ENCODE data around the gene KIF24.

The KIF24 gene

GRCh38 chr9:34375901-34376595 lies 47.0 kb upstream of the KIF24 start:
- H3K79me2 ChIP-seq (ENCODE audit: insufficient read depth, low read depth) = no peaks in the 10 kb centered on the region
- peaks cover 25% of the 10 kb centered on the region for H3K4me1 ChIP-seq (ENCODE audit: low read depth, poor library complexity, severe bottlenecking)
- peak; percentile 33; the same call in 1 of the 2 replicates for TF ChIP-seq CTCF (conservative IDR thresholded peaks at IDR 0.05; ENCODE audit: low read depth, low read length)
- no peaks in the 10 kb centered on the region for H4K20me1 ChIP-seq (ENCODE audit: insufficient read depth)
- H3K4me2 ChIP-seq = peak overlapping the region; percentile 83
- peak overlapping the region; percentile 94 for H2AFZ ChIP-seq (ENCODE audit: low read depth)
- H3K27ac ChIP-seq = no peak overlapping the region
- no peaks in the 10 kb centered on the region for H3K27me3 ChIP-seq (ENCODE audit: insufficient read depth, low read depth)
- no peaks in the 10 kb centered on the region for H3K36me3 ChIP-seq (ENCODE audit: insufficient read depth)
- no peak overlapping the region for H3K4me3 ChIP-seq (IDR thresholded peaks at IDR 0.05; ENCODE audit: insufficient read depth, low read depth, low read length)
- peak overlapping the region; percentile 32; the same call in 1 of the 2 replicates for H3K9ac ChIP-seq

DNA sequence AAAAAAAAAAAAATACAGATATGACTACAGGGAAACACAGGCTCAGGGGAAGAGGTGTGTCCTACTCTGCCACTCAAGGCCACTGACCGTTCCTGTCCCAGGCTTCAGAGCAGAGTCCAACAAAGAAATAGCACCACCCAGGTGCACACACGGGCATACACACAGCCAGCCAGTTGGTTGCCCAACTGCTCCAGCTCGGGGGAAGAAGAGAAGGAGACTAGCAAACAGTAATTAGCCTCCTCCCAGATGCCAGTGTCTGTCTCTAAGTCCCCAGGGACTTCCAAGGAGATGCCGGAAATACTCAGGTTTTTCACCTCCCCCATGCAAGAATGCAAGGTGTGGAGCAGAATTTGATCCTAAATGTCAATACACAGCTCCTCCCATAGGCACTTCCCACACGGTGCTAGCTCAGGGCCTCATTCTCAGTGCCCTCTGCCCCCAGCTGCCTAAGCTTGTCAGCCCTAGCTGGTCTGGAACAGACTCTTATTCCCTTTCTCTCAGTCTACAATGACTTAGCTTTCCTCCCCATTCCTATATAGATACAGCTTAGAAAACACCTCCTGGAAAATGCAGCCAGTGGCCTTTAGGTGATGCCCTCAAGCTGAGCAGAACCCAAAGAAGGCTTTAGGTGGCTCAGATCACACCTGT lies 46.0 kb upstream of the KIF24 start:
- no peaks in the 10 kb centered on the region for H3K27me3 ChIP-seq (ENCODE audit: insufficient read depth, low read depth)
- no peaks in the 10 kb centered on the region for H3K79me2 ChIP-seq (ENCODE audit: insufficient read depth, low read depth)
- no peak for TF ChIP-seq CTCF (conservative IDR thresholded peaks at IDR 0.05; ENCODE audit: low read depth, low read length)
- H2AFZ ChIP-seq (ENCODE audit: low read depth) = no peak overlapping the region; the same call in 1 of the 2 replicates
- H3K27ac ChIP-seq = no peak overlapping the region
- no peaks in the 10 kb centered on the region for H3K36me3 ChIP-seq (ENCODE audit: insufficient read depth)
- no peaks in the 10 kb centered on the region for H4K20me1 ChIP-seq (ENCODE audit: insufficient read depth)
- H3K4me3 ChIP-seq (IDR thresholded peaks at IDR 0.05; ENCODE audit: insufficient read depth, low read depth, low read length) = no peak overlapping the region
- H3K4me1 ChIP-seq (ENCODE audit: low read depth, poor library complexity, severe bottlenecking) = peaks cover 17% of the 10 kb centered on the region
- no peak overlapping the region for H3K9ac ChIP-seq
- H3K4me2 ChIP-seq = peak overlapping the region; percentile 83; the same call in 1 of the 2 replicates

DNA sequence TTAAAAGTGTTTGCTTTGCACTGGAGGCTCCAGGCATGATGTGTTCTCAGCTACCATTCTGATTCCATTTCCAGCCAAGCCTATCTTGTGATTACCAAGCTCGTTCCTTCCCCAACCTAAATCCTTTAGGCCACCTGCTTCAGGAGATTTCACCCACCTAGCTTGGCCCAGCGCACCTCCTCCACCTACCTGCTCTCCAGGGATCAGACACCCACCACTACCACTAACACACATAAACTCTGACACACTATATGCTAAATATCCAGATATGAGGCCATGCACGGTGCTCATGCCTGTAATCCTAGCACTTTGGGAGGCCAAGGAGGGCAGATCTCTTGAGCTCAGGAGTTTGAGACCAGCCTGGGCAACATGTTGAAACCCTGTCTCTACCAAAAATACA lies 45.3 kb upstream of the KIF24 start:
- Histone ChIP-seq H3K9ac (no peak overlapping the region), H3K36me3 (ENCODE audit: insufficient read depth) (no peaks in the 10 kb centered on the region), H3K79me2 (ENCODE audit: insufficient read depth, low read depth) (no peaks in the 10 kb centered on the region), H3K27me3 (ENCODE audit: insufficient read depth, low read depth) (no peaks in the 10 kb centered on the region), H3K4me2 (no peak overlapping the region), H4K20me1 (ENCODE audit: insufficient read depth) (no peaks in the 10 kb centered on the region), H3K27ac (no peak overlapping the region), H2AFZ (ENCODE audit: low read depth) (no peak overlapping the region), H3K4me3 (IDR thresholded peaks at IDR 0.05; ENCODE audit: insufficient read depth, low read depth, low read length) (no peak overlapping the region), H3K4me1 (ENCODE audit: low read depth, poor library complexity, severe bottlenecking) (peaks cover 13% of the 10 kb centered on the region)
- TF ChIP-seq CTCF (conservative IDR thresholded peaks at IDR 0.05; ENCODE audit: low read depth, low read length) = no peak

DNA sequence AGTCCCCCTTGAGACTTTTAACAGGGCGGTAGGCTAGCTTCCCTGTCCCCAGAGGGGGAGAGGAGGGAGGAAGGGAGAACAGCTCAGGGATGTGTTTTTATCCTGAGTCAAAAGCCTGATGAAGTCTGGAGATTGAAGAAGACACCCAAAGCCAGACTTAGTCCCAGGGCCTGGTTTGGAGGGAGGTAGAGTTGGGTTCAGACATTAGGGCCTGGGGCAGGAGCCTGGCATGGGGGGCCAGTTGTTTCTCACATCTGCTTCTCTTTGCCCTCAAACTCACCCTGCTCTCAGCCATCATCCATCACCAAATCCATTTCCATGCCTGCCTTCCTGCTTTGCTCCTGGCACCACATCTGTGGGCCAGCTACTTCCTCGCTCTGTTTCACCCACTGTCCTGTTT lies 44.7 kb upstream of the KIF24 start:
- Histone ChIP-seq H3K79me2 (ENCODE audit: insufficient read depth, low read depth) (no peaks in the 10 kb centered on the region), H3K27me3 (ENCODE audit: insufficient read depth, low read depth) (no peaks in the 10 kb centered on the region), H3K36me3 (ENCODE audit: insufficient read depth) (no peaks in the 10 kb centered on the region), H4K20me1 (ENCODE audit: insufficient read depth) (no peaks in the 10 kb centered on the region), H3K27ac (no peak overlapping the region), H3K9ac (no peak overlapping the region), H3K4me3 (IDR thresholded peaks at IDR 0.05; ENCODE audit: insufficient read depth, low read depth, low read length) (no peak overlapping the region), H3K4me1 (ENCODE audit: low read depth, poor library complexity, severe bottlenecking) (peaks cover 9% of the 10 kb centered on the region), H3K4me2 (no peak overlapping the region), H2AFZ (ENCODE audit: low read depth) (no peak overlapping the region)
- TF ChIP-seq CTCF (conservative IDR thresholded peaks at IDR 0.05; ENCODE audit: low read depth, low read length) = no peak

Measured in KMS-11 (cell line).